ENCODE measurements around the gene PLA2G2C.

The PLA2G2C gene

GRCh38 chr1:20183035-20183434, 3.3 kb downstream of the PLA2G2C start:
- no peak for DNase-seq

GRCh38 chr1:20182415-20182814, 3.9 kb downstream of the PLA2G2C start:
- DNase-seq, result no peak

GRCh38 chr1:20180844-20181207, 5.5 kb downstream of the PLA2G2C start:
- DNase-seq, result no peak

- no peak for DNase-seq
Measured at GRCh38 chr1:20180129-20180843, 6.0 kb downstream of the PLA2G2C start.

GRCh38 chr1:20179371-20180128, 6.8 kb downstream of the PLA2G2C start:
- DNase-seq, result no peak

GRCh38 chr1:20178634-20179370, 7.5 kb downstream of the PLA2G2C start:
- DNase-seq, result peak; percentile 22 to 23

GRCh38 chr1:20174937-20175666, 11.2 kb downstream of the PLA2G2C start:
- peak; percentile 43 to 59 for DNase-seq

GRCh38 chr1:20172033-20172590, 14.2 kb downstream of the PLA2G2C start:
- DNase-seq, result no peak

- DNase-seq, result no peak
Measured at GRCh38 chr1:20169932-20170331, 16.4 kb downstream of the PLA2G2C start.

GRCh38 chr1:20168564-20169491, 17.5 kb downstream of the PLA2G2C start:
- no peak for DNase-seq

- DNase-seq, result no peak
Measured at GRCh38 chr1:20167126-20167525, 19.2 kb downstream of the PLA2G2C start.

GRCh38 chr1:20166051-20166450, 20.3 kb downstream of the PLA2G2C start:
- no peak for DNase-seq

- peak in 1 of 2 donors; percentile 31 for DNase-seq
Measured at GRCh38 chr1:20165522-20165951, 20.8 kb downstream of the PLA2G2C start.

GRCh38 chr1:20164694-20165202, 21.6 kb downstream of the PLA2G2C start:
- peak; percentile 32 to 37 for DNase-seq

- DNase-seq, result no peak
Measured at GRCh38 chr1:20160034-20160433, 26.3 kb downstream of the PLA2G2C start.

- no peak for DNase-seq
Measured at GRCh38 chr1:20158358-20159070, 27.8 kb downstream of the PLA2G2C start.

GRCh38 chr1:20154301-20154831, 32.0 kb downstream of the PLA2G2C start:
- DNase-seq, result no peak

GRCh38 chr1:20153000-20153418, 33.3 kb downstream of the PLA2G2C start:
- DNase-seq, result peak; percentile 64 to 80

GRCh38 chr1:20152599-20152930, 33.8 kb downstream of the PLA2G2C start:
- DNase-seq, result no peak

All from inflammatory macrophage (primary cell).